Measurements from ENCODE around the gene LRRC75B.

LRRC75B gene

DNA sequence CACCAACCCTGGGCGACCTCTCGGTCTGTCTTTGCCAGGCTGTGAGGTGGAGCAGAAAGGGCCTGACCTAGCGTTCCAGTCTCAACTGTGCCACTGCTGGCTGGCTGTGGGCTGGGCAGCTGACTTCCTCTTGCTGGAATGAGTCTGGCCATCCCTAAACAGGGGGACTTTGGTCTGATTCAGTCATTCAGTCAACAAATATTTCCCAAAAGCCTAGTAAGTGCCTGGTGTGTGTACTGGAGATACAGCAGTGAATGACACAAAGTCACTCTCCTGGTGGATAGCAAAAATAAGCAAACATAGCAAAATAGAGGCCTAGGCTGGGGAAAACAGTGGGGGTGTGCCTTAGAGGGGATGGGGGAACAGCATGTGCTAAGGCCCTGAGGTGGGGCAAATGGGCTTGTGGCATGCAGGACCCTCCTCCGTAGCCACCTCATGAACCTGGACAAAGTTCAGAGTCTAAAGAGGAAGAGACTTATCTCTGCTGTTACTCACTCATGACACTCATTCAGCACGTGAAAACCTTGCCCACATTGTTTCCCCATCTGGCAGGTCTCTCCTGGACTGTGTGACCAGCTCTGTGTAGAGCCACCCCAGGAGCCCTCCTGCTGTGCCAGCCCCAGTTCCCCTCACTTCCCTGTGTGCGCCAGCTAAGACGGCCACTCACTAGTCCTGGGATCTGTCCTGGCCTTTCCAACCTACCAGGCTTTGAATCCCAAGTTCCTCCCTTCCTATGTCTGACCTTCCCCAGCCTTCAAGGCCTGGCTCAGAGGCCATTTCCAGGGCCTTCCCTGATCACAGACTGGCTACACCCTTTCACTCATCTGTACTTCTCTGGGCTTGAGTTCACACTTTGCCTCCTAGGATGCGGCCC, 42.6 kb downstream of the LRRC75B start:
- no peak for DNase-seq (ENCODE audit: low spot score)
- in situ Hi-C loops (cut with MboI; ENCODE audit: low pct_unique_long_range_greater_than_20kb, low sequenced_read_pairs, unreplicated experiment), result no loop called here
- no peak for TF ChIP-seq CTCF (IDR thresholded peaks at IDR 0.05; ENCODE audit: extremely low read depth, insufficient read depth, missing control alignments)

GRCh38 chr22:24548812-24549211, 44.1 kb downstream of the LRRC75B start:
- no peak for DNase-seq (ENCODE audit: low spot score)
- no peak for TF ChIP-seq CTCF (IDR thresholded peaks at IDR 0.05; ENCODE audit: extremely low read depth, insufficient read depth, missing control alignments)
- in situ Hi-C loops (cut with MboI; ENCODE audit: low pct_unique_long_range_greater_than_20kb, low sequenced_read_pairs, unreplicated experiment), result no loop called here

GRCh38 chr22:24543679-24544243, 49.1 kb downstream of the LRRC75B start:
- no peak for DNase-seq (ENCODE audit: low spot score)
- no peak for TF ChIP-seq CTCF (IDR thresholded peaks at IDR 0.05; ENCODE audit: extremely low read depth, insufficient read depth, missing control alignments)
- in situ Hi-C loops (cut with MboI; ENCODE audit: low pct_unique_long_range_greater_than_20kb, low sequenced_read_pairs, unreplicated experiment), result no loop called here

DNA sequence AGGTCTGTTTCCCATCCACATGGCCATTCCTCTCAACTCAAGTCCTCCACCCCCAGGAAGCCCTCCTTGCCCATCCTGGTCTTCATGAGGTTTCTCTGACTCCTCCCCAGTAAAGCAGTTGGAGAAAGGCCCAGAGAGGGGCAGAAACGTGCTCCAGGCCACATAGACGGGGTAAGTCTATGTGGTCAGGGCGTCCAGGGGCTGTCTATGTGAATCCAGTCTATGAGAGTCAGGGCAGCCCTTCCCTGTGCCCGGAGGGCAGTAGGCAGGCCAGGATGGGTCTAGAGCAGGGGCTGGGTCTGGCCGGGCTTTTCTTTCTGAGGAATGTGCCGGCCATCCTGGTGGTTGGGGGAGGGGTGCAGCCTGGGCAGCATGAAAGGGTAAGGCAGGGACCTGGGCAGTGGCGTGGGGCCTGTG, 49.7 kb downstream of the LRRC75B start:
- in situ Hi-C loops (cut with MboI; ENCODE audit: low pct_unique_long_range_greater_than_20kb, low sequenced_read_pairs, unreplicated experiment), result no loop called here
- no peak for TF ChIP-seq CTCF (IDR thresholded peaks at IDR 0.05; ENCODE audit: extremely low read depth, insufficient read depth, missing control alignments)
- no peak for DNase-seq (ENCODE audit: low spot score)

DNA sequence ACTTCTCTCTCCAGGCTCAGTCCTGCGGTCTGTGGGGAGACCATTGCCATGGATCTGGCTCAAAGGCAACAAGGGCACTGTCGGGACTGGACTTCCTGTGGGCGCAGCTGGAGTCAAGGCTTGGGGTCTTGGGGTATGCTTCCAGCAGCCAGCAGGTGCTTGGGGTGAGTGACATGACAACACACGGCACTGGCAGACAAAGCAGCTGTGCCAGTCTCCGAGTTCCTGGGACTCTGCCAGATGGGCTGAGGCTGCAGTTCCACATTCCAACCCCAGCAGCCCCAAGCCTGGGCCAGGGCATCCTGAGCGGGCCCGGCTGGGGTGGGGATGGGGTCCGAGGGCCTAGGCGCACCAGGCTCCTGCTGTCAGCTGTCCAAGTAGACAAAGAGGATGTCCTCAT, 50.2 kb downstream of the LRRC75B start:
- TF ChIP-seq CTCF (IDR thresholded peaks at IDR 0.05; ENCODE audit: extremely low read depth, insufficient read depth, missing control alignments), result no peak
- no peak for DNase-seq (ENCODE audit: low spot score)
- in situ Hi-C loops (cut with MboI; ENCODE audit: low pct_unique_long_range_greater_than_20kb, low sequenced_read_pairs, unreplicated experiment), result no loop called here

DNA sequence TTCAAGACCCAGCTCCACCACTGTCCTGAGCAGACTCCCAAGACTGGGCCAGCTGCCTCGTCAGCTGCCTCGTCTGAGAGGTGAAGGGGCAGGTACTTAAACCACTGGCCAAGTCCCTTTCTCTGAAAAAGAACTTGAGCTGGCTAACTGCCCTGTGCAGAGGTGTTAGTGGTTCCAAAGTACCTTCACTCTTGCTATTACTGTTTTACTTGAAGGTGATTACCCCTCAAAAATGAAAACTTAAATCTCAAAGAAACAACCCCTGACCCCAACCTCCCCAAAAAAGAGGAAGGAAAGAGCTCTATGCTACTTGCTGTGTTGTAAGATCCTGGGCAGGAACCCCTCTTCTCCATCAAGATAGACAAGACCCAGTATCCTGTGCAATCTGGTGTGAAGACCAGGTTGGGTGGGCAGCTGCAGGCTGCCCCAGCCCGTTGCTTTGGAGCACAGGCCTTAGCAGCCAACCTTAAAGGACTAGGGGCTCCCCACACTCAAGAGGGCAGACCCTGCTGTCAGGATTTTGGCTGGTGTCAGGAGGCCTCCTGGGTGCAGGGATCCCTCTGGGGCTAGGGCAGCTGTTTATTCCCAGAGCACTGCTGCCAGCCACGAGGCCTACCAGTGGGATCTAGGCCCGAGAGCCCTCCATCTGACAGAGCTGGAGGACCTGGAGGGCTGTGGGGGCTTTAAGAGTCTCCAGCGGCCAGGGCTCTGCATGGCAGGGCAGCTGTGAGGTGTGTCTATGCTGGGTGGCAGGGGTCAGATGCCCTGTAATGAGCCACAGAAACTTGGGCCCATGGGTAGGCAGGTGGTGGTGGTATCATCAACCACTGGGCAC, 51.0 kb downstream of the LRRC75B start:
- in situ Hi-C loops (cut with MboI; ENCODE audit: low pct_unique_long_range_greater_than_20kb, low sequenced_read_pairs, unreplicated experiment), result no loop called here
- DNase-seq (ENCODE audit: low spot score), result no peak
- TF ChIP-seq CTCF (IDR thresholded peaks at IDR 0.05; ENCODE audit: extremely low read depth, insufficient read depth, missing control alignments), result no peak
